Thyroid gland (tissue), 4 donors: ENCODE measurements around the gene MAPK10. TPM values are rescaled to one million over a fixed set of nuclear protein-coding genes. Genes with fewer than 3 reads are reported as not detected.

Experiments used
- DNase-seq, 2 donors: peaks; one replicate each; pipeline ENCODE4 v3.0.0-alpha.2; 2019
- H3K27ac ChIP-seq, 3 donors: fragments of 200-600 bp; sonication (generic); 1 replicate in 2 of 3; 2 replicates in 1 of 3; pipeline ENCODE4 v1.5.1; 2016 to 2019; ENCODE audit warnings: mild to moderate bottlenecking in 1 of 3, moderate library complexity in 1 of 3
- H3K27me3 ChIP-seq: fragments of 200-600 bp; sonication (generic); one replicate; pipeline ENCODE4 v1.5.1; 2019
- H3K36me3 ChIP-seq, 2 donors: fragments of 200-600 bp; sonication (generic); one replicate each; pipeline ENCODE4 v1.5.1; 2016 to 2019
- H3K4me1 ChIP-seq, 2 donors: fragments of 200-600 bp; sonication (generic); one replicate each; pipeline ENCODE4 v1.5.1; 2017 to 2019
- H3K4me3 ChIP-seq, 3 donors: fragments of 200-600 bp; sonication (generic); replicated peaks in 1 of 3; 1 replicate in 2 of 3; 2 replicates in 1 of 3; pipeline ENCODE4 v1.5.1; 2016; ENCODE audit warnings: mild to moderate bottlenecking in 1 of 3
- H3K9me3 ChIP-seq: fragments of 200-600 bp; sonication (generic); one replicate; pipeline ENCODE4 v1.5.1; 2017
- CTCF ChIP-seq, 6 experiments: fragments of 200-600 bp in 3 of 6; fragments of 450-650 bp in 3 of 6; sonication (generic) in 3 of 6; IDR thresholded peaks; one replicate each; pipeline ENCODE4 v1.5.1; 2016 to 2019; ENCODE audit warnings: antibody characterized with exemption in 6 of 6, mild to moderate bottlenecking in 2 of 6, inconsistent platforms in 1 of 6, moderate library complexity in 1 of 6
- POLR2A ChIP-seq, 2 donors: fragments of 450-650 bp; IDR thresholded peaks; one replicate each; pipeline ENCODE4 v1.6.1; 2017; ENCODE audit warnings: antibody characterized with exemption in 2 of 2, mild to moderate bottlenecking in 2 of 2, moderate library complexity in 1 of 2
- WGBS, 2 donors: methylation state at CpG; one replicate each; pipeline ENCODE4 v1.1.5; 2017; 5-methylcytosine and 5-hydroxymethylcytosine counted together
- intact Hi-C: fragments of 100-400 bp; cut with DNase I; formaldehyde crosslinking; loops from one replicate; pipeline ENCODE4 v1.15.1; 2023
- small RNA-seq: library from RNA; depleted of rRNA; stranded (forward); fragments of <200 nt; gene quantifications from one replicate; pipeline ENCODE3, GENCODE V24; 2016
- total RNA-seq, 4 donors: library from RNA; depleted of rRNA; stranded (reverse); fragments of >200 nt; gene quantifications; one replicate each; pipeline ENCODE4 v1.2.3, GENCODE V29; 2016

MAPK10 gene
- total RNA-seq, 4 donors from 2014 or later: 65.4 to 95.0 (median 86.2) TPM

DNA sequence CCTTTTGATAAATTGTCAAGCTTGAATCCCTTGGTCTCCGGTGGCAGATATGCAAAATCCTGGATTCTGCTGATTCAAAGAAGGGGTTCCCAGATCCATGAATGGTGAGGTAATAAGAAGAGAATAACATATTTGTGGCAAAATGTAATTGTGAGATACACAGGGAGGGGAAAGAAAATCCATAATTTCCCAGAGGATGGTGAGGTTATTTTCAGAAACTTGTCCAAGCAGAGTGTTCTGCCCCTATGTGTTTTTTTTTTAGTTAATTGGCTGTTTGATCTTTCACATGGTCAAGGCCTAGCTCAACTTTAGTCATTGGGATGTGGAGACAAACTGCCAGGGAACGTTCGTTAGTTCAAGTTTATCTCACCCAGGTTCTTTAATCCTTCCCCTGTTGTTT is 408.8 kb downstream of the MAPK10 start:
- 90 to 92% methylated on average over 3 of the region's 3 CpGs for WGBS, 2 donors
- no peak overlapping the region for H3K4me3 ChIP-seq
- peaks cover 7 to 20% of the 10 kb centered on the region in 2 donors for H3K4me1 ChIP-seq
- no peaks in the 10 kb centered on the region for H3K9me3 ChIP-seq
- no peaks in the 10 kb centered on the region for H3K27me3 ChIP-seq
- intact Hi-C loops: no loop called here
- TF ChIP-seq CTCF (IDR thresholded peaks at IDR 0.05) (no peak), POLR2A (IDR thresholded peaks at IDR 0.05) (no peak)
- H3K27ac ChIP-seq: no peak overlapping the region
- no peak for DNase-seq
- no peaks in the 10 kb centered on the region for H3K36me3 ChIP-seq

DNA sequence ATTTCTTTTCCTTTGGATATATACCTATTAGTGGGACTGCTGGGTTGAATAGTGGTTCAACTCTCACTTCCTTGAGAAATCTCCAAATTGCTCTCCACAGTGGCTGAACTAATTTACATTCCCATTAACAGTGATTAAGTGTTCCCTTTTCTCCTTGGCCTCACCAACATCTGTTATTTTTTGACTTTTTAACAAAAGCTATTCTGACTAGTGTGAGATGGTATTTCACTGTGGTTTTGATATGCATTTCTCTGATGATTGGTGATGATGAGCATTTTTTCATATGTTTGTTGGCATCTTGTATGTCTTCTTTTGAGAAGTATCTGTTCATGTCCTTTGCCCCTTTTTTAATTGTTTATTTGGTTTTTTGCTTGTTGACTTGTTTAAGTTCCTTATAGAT is 413.0 kb downstream of the MAPK10 start:
- Histone ChIP-seq H3K9me3 (no peaks in the 10 kb centered on the region), H3K36me3 (no peaks in the 10 kb centered on the region), H3K27ac (no peak overlapping the region), H3K4me3 (no peak overlapping the region), H3K4me1 (no peaks in the 10 kb centered on the region), H3K27me3 (no peaks in the 10 kb centered on the region)
- DNase-seq: no peak
- no peak for TF ChIP-seq POLR2A (IDR thresholded peaks at IDR 0.05)
- intact Hi-C loops: no loop called here

DNA sequence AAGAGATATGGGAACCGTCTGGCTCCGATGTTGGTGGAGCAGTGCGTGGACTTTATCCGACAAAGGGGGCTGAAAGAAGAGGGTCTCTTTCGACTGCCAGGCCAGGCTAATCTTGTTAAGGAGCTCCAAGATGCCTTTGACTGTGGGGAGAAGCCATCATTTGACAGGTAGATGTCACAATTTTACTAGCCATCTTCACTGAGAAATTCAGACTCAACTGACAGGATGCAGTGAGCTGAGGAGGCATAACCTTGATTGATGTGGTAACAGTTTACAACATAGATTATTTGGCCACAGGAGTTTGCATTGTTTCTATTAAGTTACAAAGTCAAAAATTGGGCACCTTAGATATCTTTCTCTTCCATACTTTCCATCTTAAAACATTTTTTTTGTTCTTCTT is 417.7 kb downstream of the MAPK10 start:
- intact Hi-C loops: no loop called here
- WGBS, 2 donors: 78 to 82% methylated on average over 5 of the region's 5 CpGs
- TF ChIP-seq POLR2A (IDR thresholded peaks at IDR 0.05) (no peak), CTCF (IDR thresholded peaks at IDR 0.05) (no peak)
- no peak overlapping the region for H3K27ac ChIP-seq
- no peaks in the 10 kb centered on the region for H3K36me3 ChIP-seq
- H3K4me3 ChIP-seq: no peak overlapping the region
- no peaks in the 10 kb centered on the region for H3K27me3 ChIP-seq
- no peaks in the 10 kb centered on the region for H3K9me3 ChIP-seq
- DNase-seq: no peak
- H3K4me1 ChIP-seq: peaks cover 8 to 17% of the 10 kb centered on the region in 2 donors

- DNase-seq: no peak
- Histone ChIP-seq H3K9me3 (no peaks in the 10 kb centered on the region), H3K27ac (no peak overlapping the region), H3K36me3 (no peaks in the 10 kb centered on the region), H3K4me3 (no peak overlapping the region), H3K27me3 (no peaks in the 10 kb centered on the region), H3K4me1 (peaks cover 8 to 17% of the 10 kb centered on the region in 2 donors)
- no peak for TF ChIP-seq CTCF (IDR thresholded peaks at IDR 0.05)
- TF ChIP-seq POLR2A (IDR thresholded peaks at IDR 0.05): no peak
- intact Hi-C loops: no loop called here
Observed at GRCh38 chr4:85940151-85940550, 419.7 kb downstream of the MAPK10 start.

Small RNA genes lying within 50 kb of the gene (small RNA-seq; reads per million reads assigned to genes)
- gene RN7SKP96: not detected

Other genes with a start within 250 kb of the MAPK10 start
- 10 to 100 TPM; 49.7 to 89.5 (median 64.0) TPM for gene PTPN13, start 234.3 kb upstream of the MAPK10 start, total RNA-seq